Fibroblast of skin of left quadriceps (primary cell): ENCODE data around the gene ZNF83.
"Not testable (repeated sequence)": the region's sequence is repeated elsewhere in the genome, so short reads cannot be mapped to it uniquely, and the experiment has no call there.

ENCODE experiments used
- DNase-seq, 2 experiments: peaks; one replicate each; pipeline ENCODE4 v3.0.0-alpha.2; 2013; ENCODE audit warnings: low read depth in 2 of 2

Gene ZNF83

GRCh38 chr19:52569638-52569999 is 68.5 kb downstream of the ZNF83 start:
- DNase-seq, result not testable (repeated sequence)

- DNase-seq, result no peak
Measured at GRCh38 chr19:52567921-52568320, 70.2 kb downstream of the ZNF83 start.

GRCh38 chr19:52566588-52566987 is 71.6 kb downstream of the ZNF83 start:
- DNase-seq, result no peak

GRCh38 chr19:52566121-52566520 is 72.0 kb downstream of the ZNF83 start:
- no peak for DNase-seq
